Panc1 (cell line): ENCODE data around the gene SERPINA3. TPM values are rescaled to one million over a fixed set of nuclear protein-coding genes. Genes with fewer than 3 reads are reported as not detected.

Source experiments
- ATAC-seq: fragments of 200-7000 bp; cut with Tn5 transposase; 2 replicates; pipeline ENCODE4 v1.9.1; 2020; ENCODE audit warnings: mild to moderate bottlenecking, moderate library complexity
- BruUV-seq: library from RNA; stranded (reverse); fragments of 400-500 nt; replicated peaks from 2 replicates; lab custom pipeline; 2021; lab: Mats Ljungman, UMichigan
- CTCF ChIA-PET: fragments of 300-600 bp; sonication (Branson Sonifier 250); formaldehyde crosslinking; loops from one replicate; lab custom pipeline; 2022; ENCODE audit warnings: antibody characterized with exemption; lab: Charles Lee
- POLR2A ChIA-PET: fragments of 300-600 bp; sonication (Branson Sonifier 250); formaldehyde crosslinking; loops from one replicate; lab custom pipeline; 2022; ENCODE audit warnings: antibody characterized with exemption; lab: Charles Lee
- DNase-seq: peaks from one replicate; pipeline ENCODE4 v3.0.0-alpha.2; 2010; ENCODE audit warnings: low read depth, low spot score
- H3K27ac ChIP-seq: 2 replicates; pipeline ENCODE4 v1.5.1; 2011; ENCODE audit warnings: mild to moderate bottlenecking, low read length, inconsistent platforms
- H3K27me3 ChIP-seq: fragments of 200-500 bp; sonication (Bioruptor generic); 2 replicates; pipeline ENCODE4 v1.6.0; 2014; ENCODE audit warnings: low read length, inconsistent platforms; ENCODE audit not compliant: control insufficient read depth, insufficient read depth
- H3K36me3 ChIP-seq: fragments of 200-500 bp; sonication (Bioruptor generic); 2 replicates; pipeline ENCODE4 v1.5.1; 2014; ENCODE audit warnings: inconsistent platforms, mild to moderate bottlenecking, low read length, moderate library complexity; ENCODE audit not compliant: control insufficient read depth, insufficient read depth
- H3K4me1 ChIP-seq: 2 replicates; pipeline ENCODE4 v1.5.1; 2011; ENCODE audit warnings: inconsistent platforms, mild to moderate bottlenecking, low read length, moderate library complexity; ENCODE audit not compliant: control insufficient read depth, insufficient read depth
- H3K4me3 ChIP-seq, 2 experiments: 2 replicates each; pipeline ENCODE4 v1.5.1; 2011 to 2012; ENCODE audit warnings: low read depth in 2 of 2, low read length in 2 of 2, mild to moderate bottlenecking in 2 of 2, inconsistent platforms in 1 of 2, moderate library complexity in 1 of 2
- H3K9me3 ChIP-seq: fragments of 200-500 bp; sonication (Bioruptor generic); 2 replicates; pipeline ENCODE4 v1.5.1; 2014; ENCODE audit warnings: low read depth, mild to moderate bottlenecking, inconsistent platforms, low read length, moderate library complexity; ENCODE audit not compliant: control insufficient read depth, insufficient read depth
- POLR2AphosphoS5 ChIP-seq: IDR thresholded peaks from 2 replicates; pipeline ENCODE4 v1.6.1; 2012; ENCODE audit warnings: mild to moderate bottlenecking, low read depth, low read length, moderate library complexity
- REST ChIP-seq, 2 experiments: IDR thresholded peaks; 2 replicates each; pipeline ENCODE4 v1.6.1; 2011 to 2012; ENCODE audit warnings: low read depth in 2 of 2, control low read depth in 1 of 2, low read length in 1 of 2, mild to moderate bottlenecking in 1 of 2, moderate library complexity in 1 of 2; ENCODE audit not compliant: insufficient read depth in 1 of 2
- SIN3A ChIP-seq: IDR thresholded peaks from 2 replicates; pipeline ENCODE4 v1.6.1; 2012; ENCODE audit warnings: low read depth, mild to moderate bottlenecking, low read length, moderate library complexity, borderline replicate concordance; ENCODE audit not compliant: insufficient read depth
- TCF7L2 ChIP-seq: IDR thresholded peaks from 2 replicates; pipeline ENCODE4 v1.6.1; 2011; ENCODE audit warnings: mild to moderate bottlenecking, low read depth, low read length, inconsistent platforms
- in situ Hi-C: cut with HindIII; loops from 2 replicates; pipeline ENCODE4 v1.10.0; 2016; ENCODE audit warnings: low sequenced_read_pairs, low pct_unique_long_range_greater_than_20kb
- intact Hi-C: fragments of 100-400 bp; cut with micrococcal nuclease; formaldehyde crosslinking; loops from one replicate; pipeline ENCODE4 v1.10.0; 2022; ENCODE audit not compliant: unreplicated experiment
- total RNA-seq: library from RNA; stranded (reverse); gene quantifications from one replicate; pipeline ENCODE4 v1.2.1, GENCODE V29; 2021; ENCODE audit not compliant: unreplicated experiment
- TF ChIP-seq, protein P1 (sequence below): fragments of 450-650 bp; IDR thresholded peaks from 2 replicates; pipeline ENCODE4 v1.5.1; 2017; ENCODE audit warnings: mild to moderate bottlenecking

The SERPINA3 gene
- total RNA-seq, 1 experiment from 2014 or later: 5.7 TPM

- BruUV-seq: no TSS peak
- in situ Hi-C loops: no loop called here
- ATAC-seq (no peak), DNase-seq (no peak)
- ChIA-PET POLR2A (no interaction called here), CTCF (no interaction called here)
- TF ChIP-seq REST (IDR thresholded peaks at IDR 0.05; ENCODE audit: insufficient read depth in 1 of 2, low read depth in 2 of 2, low read length in 1 of 2) (no peak), SIN3A (no peak), TCF7L2 (no peak), POLR2AphosphoS5 (no peak)
- TF ChIP-seq, protein P1, sequence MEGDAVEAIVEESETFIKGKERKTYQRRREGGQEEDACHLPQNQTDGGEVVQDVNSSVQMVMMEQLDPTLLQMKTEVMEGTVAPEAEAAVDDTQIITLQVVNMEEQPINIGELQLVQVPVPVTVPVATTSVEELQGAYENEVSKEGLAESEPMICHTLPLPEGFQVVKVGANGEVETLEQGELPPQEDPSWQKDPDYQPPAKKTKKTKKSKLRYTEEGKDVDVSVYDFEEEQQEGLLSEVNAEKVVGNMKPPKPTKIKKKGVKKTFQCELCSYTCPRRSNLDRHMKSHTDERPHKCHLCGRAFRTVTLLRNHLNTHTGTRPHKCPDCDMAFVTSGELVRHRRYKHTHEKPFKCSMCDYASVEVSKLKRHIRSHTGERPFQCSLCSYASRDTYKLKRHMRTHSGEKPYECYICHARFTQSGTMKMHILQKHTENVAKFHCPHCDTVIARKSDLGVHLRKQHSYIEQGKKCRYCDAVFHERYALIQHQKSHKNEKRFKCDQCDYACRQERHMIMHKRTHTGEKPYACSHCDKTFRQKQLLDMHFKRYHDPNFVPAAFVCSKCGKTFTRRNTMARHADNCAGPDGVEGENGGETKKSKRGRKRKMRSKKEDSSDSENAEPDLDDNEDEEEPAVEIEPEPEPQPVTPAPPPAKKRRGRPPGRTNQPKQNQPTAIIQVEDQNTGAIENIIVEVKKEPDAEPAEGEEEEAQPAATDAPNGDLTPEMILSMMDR: no peak
- no peaks in the 10 kb centered on the region; the same call in 1 of the 2 replicates for H3K4me1 ChIP-seq
- no peaks in the 10 kb centered on the region for H3K36me3 ChIP-seq
- intact Hi-C loops: no loop called here
- H3K4me3 ChIP-seq: no peak overlapping the region
- no peaks in the 10 kb centered on the region for H3K9me3 ChIP-seq
- no peak overlapping the region for H3K27ac ChIP-seq
- H3K27me3 ChIP-seq: no peaks in the 10 kb centered on the region
Measured at GRCh38 chr14:94573475-94574277, 38.5 kb upstream of the SERPINA3 start.

- ChIA-PET CTCF (no interaction called here), POLR2A (no interaction called here)
- ATAC-seq (no peak), DNase-seq (no peak)
- Histone ChIP-seq H3K27me3 (no peaks in the 10 kb centered on the region), H3K36me3 (no peaks in the 10 kb centered on the region), H3K4me1 (no peaks in the 10 kb centered on the region; the same call in 1 of the 2 replicates), H3K4me3 (no peak overlapping the region), H3K27ac (no peak overlapping the region), H3K9me3 (no peaks in the 10 kb centered on the region)
- TF ChIP-seq, protein P1: no peak
- no peak for TF ChIP-seq REST (IDR thresholded peaks at IDR 0.05; ENCODE audit: insufficient read depth in 1 of 2, low read depth in 2 of 2, low read length in 1 of 2)
- no peak for TF ChIP-seq TCF7L2
- TF ChIP-seq SIN3A: no peak
- TF ChIP-seq POLR2AphosphoS5: no peak
- BruUV-seq: no TSS peak
- in situ Hi-C loops (no loop called here), intact Hi-C loops (no loop called here)
Measured at GRCh38 chr14:94574336-94574735, 37.9 kb upstream of the SERPINA3 start.
